ENCODE measurements around the gene SLC26A1.
"Not testable (repeated sequence)": the region's sequence is repeated elsewhere in the genome, so short reads cannot be mapped to it uniquely, and the experiment has no call there.

The SLC26A1 gene

DNA sequence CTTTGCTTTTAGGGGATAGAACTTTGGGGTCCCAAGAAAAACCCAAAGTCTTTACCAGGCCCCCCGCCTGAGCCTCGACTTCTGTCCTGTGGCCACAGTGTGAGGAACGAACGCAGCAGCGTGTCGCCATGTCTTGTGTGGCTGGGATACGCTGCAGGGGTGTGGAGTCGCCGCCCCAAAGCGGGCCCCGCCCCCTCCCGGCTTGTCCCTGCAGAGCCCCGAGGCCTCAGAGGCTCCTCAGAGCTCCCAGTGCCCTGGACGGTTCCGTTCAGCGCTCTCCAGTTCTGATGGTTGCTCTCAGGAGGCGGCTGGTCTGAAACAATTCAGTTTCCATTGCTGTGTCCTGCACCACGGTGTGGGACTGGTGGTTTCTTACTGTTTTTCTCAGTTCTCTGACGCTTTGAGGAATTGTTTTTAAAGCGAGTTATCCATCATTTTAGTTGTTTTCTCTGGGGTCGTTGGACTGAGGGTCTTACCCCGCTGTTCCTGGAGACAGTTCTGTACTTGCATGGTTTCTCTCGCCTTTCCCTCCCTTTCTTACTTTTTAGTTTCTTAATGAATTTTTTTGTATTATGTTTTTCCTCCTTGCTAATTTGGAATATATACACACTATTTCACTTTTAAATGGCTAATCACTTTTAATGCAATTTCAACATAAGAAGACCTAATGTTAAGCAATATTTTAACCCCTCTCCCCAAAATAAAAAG lies 7.9 kb downstream of the SLC26A1 start:
- DNase-seq (ENCODE audit: low read depth in 1 of 2, low spot score in 1 of 2): peak; percentile 40 to 53

DNA sequence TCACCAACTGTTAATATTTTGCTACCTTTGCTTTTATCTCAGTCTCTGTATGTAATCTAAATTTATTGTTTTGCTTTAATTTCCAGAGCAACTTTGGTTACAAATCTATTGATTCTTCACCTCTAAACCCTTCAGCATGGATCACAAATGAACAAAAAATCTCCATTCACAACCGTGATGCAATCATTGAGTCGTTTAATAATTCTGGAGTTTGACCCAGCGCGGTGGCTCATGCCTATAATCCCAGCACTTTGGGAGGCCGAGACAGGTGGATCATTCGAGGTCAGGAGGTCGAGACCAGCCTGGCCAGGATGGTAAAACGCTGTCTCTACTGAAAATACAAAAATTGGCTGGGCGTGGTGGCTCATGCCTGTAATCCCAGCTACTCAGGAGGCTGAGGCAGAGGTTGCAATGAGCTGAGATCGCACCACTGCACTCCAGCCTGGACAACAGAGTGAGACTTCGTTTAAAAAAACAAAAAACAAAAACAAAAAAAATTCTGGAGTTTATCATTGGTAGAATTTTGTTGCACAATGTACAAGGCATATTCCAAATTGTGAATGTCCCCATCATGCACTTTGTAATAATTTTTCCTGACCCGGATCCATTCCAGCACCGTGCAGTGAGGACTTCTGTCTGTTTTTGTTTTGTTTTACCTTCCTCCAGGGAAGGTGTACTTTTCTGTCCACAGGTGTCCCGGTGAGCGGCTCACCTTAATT lies 8.7 kb downstream of the SLC26A1 start:
- DNase-seq (ENCODE audit: low read depth in 1 of 2, low spot score in 1 of 2): no peak

DNA sequence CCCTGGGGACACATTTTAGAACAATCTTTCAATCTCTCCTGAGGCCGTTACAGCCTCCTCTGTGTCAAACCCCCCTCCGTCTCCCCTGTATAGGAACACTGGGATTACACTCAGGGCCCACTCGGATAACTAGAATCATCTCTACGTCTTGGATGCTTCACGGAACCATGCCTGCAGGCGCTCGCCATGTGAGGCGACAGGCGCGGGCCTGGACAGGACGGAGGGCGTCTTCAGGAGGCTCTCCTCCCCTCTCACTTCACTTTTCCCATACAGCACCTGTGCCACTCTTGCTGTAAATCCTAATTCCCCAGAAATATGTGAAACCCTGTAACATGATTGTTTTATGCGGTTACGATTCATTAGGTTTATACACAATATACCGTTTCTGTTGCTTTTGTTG lies 10.4 kb downstream of the SLC26A1 start:
- no peak for DNase-seq (ENCODE audit: low read depth in 1 of 2, low spot score in 1 of 2)

DNA sequence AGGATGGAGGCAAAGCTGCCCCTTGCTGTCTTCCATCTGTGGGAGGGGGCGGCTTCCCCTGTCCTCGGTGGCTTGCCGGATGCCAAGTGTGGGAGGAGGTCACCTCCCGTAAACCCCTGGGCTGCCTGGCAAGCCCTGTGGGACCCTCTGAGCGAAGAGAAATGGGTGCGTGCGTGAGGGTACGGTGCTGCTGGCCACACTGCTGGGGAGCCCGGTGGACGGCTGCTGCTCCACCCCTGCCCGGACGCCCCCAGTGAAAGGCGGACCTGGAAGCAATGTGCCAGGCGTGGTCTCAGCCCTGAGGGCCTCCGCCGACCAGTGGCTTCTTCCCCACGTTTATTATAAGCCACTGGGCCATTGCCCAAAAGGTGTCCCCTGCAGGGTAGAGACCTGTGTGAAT lies 10.9 kb downstream of the SLC26A1 start:
- DNase-seq (ENCODE audit: low read depth in 1 of 2, low spot score in 1 of 2): no peak

DNA sequence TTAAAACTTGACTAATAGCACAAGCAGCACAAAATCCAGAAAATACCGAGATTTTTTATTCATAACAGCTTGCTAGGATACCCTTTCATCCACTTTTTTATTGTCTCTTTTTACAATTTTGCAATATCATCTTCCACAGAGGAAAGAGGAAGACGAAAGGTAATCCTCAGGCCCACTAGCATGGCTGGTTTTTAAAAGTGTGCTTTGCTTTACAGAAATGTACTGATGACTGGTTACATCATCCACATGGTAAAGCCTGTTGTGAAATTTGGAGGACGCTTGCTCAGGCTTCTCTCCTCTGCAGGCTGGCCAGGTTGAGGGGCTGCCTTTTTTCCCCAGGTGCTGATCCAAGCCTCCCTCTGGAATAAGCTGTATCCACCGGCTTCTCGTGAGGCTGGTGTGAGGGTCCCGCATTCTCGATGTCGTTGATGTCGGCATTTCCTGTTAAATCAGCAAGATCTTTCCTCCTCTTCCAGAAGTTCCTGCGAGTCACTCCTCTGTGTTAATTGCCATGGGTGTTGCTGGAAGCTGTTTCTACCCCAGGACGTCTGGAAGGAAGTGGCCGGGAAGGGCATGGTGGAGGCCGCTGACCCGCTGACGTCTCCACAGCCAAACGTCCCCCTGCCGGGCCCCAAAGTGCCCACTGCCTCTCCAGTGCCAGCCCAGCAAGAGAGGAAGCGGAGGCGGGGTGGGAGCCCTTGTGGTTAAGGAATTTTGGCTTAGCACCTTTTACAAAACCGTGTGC lies 14.1 kb downstream of the SLC26A1 start:
- no peak for DNase-seq (ENCODE audit: low read depth in 1 of 2, low spot score in 1 of 2)

DNA sequence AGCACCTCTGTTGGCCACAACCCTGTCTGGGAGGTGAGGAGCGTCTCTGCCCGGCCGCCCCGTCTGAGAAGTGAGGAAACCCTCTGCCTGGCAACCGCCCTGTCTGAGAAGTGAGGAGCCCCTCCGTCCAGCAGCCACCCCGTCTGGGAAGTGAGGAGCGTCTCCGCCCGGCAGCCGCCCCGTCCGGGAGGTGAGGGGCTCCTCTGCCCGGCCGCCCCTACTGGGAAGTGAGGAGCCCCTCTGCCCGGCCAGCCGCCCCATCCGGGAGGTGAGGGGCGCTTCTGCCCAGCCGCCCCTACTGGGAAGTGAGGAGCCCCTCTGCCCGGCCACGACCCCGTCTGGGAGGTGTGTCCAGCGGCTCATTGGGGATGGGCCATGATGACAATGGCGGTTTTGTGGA lies 17.2 kb downstream of the SLC26A1 start:
- DNase-seq (ENCODE audit: low read depth in 1 of 2, low spot score in 1 of 2): not testable (repeated sequence)

DNA sequence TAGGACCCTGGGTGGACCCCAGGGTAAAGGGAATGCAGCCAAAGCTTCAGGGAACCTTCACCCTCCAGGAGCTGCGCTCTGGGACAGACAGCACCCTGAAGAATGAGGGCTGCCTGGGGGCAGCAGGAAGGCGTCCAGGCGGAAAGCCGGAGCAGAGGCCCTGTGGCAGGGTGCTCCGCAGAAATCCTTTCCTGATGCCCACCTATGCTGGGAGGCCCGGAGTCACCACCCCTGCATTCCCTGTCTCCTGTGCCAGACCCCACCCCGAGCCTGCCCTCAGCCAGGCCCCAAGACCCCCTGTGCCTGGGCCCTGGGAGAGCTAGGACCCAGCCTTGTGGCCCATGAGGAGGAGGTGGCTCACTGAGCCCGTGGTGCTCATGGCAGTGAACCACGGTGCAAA lies 18.5 kb downstream of the SLC26A1 start:
- DNase-seq (ENCODE audit: low read depth in 1 of 2, low spot score in 1 of 2): no peak

DNA sequence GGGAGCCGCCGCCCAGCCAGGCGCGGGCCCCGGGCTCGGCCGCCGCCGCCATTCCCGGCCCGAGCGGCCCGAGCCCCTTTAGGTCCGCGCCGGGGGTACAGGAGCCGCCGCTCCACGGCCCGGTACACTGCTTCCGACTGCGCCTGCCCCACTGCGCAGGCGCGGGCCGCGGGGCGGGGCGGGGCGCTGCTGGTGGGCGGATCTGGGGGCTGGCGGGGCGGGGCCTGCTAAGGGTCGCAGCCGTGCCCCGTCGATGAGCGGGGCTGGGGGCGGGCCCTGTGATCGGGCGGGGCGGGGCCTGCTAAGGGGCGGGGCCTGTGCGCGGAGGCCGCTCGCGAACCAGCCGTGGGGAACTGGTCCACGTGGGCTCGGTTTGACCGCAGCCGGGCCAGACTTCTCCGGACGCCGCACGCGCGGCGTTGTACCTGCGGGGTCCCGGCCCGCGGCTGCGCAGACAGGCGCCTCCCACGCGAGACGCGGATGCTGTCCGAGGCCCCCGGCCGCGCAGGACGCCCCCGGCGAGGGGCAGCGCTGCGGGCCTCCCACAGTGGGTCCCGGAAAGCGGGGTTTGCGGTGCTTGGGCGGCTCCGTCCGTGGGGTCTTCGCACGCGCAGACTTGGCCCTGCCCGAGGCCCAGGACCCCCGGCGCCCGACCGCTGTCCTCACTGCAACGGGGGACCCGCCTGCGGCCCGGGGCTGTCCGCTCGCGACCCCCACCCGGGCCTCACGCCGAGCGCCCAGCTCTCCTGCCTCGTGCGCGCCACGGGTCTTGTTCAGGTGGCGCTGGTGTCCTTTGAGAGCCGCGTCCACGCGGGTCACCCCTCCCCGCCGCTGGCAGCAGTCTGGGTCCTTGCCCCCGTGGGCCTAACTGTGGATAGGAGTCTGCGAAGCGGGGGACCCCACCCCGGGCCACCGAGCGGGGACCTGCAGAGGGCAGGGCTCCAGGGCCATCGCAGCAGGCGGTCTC lies 19.5 kb downstream of the SLC26A1 start, which contains the start of gene DGKQ:
Gene DGKQ (minus strand): TSS at position 139 of the 967 bp plus-strand sequence. CDS start 87 bp downstream, at position 52.
- DNase-seq (ENCODE audit: low read depth in 1 of 2, low spot score in 1 of 2): peak; percentile 84

DNA sequence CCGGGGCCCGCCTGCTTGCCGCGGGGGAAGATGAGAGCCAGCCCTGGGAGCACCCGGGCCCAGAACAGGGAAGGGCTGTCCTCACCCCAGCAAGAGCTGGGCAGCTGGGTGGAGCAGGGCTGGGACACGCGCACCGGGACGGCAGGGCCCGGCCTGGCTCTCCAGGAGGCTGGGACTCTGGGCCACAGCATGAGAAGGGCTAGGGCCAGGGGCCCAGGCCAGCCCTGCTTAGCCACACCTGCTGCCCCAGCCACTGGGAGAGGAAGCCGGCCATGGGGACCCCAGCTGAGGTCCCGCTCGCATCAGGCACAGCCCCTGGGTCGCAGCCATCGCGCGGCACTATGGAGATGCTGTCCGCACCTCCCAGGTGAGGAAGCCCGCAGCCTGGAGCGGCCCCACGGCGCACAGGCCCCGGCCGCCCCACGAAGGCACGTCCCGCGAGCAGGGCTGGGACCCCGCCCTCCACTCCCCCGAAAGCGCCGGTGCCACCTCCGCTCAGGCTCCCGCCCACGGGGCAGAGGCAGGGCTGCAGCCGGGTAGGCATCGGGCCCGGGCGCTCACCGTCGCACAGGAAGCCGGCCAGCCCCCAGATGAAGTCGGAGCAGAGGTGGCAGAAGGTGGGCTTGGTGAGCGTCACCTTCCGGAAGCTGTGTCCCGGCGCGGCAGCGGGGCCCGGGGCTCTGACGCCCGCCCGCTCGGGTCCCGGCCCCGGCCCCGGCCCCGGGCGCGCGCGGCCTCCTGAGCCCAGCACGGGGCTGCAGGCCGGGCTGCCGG lies 20.4 kb downstream of the SLC26A1 start:
- peak; percentile 22 to 45 for DNase-seq (ENCODE audit: low read depth in 1 of 2, low spot score in 1 of 2)

DNA sequence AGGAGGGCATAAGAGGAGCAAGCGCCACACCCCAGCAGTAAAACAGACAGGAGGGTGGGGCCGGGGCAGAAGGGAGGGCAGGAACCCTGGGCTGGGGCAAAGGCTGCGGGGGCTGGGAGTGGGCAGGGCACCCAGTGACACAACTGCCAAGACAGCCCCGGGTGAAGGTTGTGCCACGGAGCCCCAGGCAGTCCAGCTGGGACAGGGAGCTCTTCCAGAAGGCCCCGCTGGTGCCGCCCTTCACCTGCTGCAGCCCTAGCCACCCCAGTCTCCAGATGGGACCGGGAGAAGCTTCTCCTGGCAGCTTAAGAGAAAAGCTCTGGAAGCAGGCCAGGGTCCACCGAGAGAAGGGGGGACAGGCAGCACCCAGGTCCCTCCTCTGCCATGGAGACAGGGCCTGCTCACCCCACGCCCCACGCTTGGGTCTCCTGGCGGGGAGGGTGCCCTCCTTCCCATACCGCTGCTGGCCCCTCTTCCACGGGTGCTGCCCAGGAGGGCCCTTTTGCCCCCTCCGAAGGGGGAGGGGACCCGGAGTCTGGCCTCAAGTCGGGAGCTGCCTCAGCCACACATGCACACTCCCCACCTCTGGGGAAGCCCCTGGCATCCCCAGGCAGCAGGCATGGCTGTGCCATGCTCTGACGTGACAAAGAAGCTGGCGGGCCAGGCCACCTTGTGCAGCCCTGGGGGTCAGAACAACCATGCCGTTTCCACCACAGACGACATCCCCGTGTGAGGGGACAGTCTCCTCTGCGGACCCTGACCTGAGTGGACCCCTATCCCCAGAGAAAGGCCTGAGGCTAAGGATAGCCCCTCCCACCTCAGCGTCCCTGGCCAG lies 21.3 kb downstream of the SLC26A1 start:
- no peak for DNase-seq (ENCODE audit: low read depth in 1 of 2, low spot score in 1 of 2)

DNA sequence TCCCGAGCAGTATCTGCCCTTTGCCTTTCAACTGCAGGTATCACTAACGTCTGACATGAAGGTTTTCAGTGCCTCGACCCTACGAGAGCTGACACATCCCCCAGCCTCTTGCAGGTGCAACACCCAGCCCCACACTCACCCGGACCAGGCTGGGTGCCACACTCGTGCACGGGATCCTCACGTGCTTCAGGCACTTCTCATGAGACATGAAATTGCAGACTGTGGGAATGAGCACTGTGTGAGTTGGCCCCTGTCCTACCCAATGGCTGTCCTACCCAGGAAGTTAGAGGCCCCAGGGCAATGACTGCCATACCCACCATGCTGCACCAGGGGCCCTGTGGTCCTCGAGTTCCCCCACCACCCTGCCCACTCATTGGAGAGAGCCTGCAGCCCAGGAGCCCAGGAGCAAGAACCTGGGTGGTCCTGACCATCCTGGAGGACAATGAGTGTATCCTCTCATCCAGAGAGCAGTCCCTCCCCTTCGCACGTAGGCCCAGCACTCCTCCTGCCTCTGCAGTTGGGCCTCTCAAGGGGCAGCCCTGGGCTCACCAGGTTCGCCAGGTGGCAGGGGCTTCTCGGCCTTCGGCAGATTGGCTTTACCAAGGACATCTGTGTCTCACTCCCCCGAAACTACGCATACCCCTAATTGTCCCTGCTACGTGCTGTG lies 22.2 kb downstream of the SLC26A1 start:
- no peak for DNase-seq (ENCODE audit: low read depth in 1 of 2, low spot score in 1 of 2)

DNA sequence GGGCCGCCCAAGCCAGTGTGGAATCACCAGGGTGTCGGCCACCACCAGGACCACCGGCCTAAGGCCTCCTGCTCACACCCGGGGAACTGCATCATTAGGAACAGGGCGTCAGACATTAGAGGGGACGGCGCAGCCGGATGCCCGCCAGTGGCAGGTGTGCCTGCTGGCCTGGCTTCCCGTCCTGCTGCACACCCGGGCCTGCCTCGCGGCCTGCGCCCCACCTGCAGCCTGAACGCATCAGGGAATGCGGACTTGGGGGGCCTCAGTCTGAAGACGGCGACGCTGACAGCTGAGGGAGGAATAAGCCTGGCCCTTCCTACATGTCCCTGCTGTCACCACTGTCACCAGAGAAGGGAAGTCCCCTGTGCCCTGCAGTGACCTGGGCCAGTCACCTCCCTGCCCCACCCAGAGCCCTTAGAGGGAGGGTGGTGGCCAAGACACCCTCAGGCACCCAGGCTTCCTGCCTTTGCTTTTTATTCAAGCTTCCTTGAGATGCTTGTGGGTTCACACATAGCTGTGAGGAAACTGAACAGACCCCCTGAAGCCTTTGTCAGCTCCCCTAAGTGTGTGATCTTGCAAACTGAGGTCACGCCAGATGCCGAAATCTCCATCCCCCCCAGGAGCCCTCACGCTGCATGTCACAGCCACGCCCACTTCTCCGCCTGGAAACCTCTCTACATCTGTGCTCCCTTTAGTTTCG lies 23.0 kb downstream of the SLC26A1 start:
- DNase-seq (ENCODE audit: low read depth in 1 of 2, low spot score in 1 of 2): no peak

DNA sequence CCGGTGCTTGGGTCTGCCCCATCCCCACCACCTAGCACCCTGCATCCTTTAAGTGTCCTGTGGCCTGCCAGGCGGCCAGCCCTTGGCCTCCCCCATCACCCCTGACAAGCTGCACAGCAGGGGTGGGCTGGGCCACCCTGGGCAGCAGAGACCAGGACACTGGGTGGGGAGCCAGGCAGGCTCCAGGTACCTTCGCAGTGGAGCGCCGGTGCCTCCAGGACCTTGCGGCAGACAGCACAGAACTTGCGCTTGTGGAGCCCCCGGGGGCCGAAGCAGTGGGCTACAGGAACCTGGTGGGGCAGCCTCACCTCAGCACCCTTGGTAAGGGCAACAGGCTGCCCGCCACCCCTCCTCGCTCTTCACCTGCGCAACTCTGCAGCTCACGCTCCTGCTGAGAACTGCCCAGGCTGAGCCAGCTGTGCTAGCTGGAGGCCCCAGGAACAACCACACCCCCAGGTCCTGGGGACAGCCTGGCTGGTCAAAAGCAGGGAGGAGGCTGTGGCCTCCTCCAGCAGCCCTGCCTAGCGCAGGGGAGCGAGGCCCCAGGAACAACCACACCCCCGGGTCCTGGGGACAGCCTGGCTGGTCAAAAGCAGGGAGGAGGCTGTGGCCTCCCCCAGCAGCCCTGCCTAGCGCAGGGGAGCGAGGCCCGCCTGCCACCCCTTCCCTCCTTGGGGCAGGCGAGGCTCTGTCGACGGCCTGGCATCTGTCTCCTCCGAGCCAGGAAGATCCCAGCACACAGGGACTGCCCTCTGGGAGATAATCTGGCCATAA lies 24.4 kb downstream of the SLC26A1 start:
- DNase-seq (ENCODE audit: low read depth in 1 of 2, low spot score in 1 of 2): no peak

DNA sequence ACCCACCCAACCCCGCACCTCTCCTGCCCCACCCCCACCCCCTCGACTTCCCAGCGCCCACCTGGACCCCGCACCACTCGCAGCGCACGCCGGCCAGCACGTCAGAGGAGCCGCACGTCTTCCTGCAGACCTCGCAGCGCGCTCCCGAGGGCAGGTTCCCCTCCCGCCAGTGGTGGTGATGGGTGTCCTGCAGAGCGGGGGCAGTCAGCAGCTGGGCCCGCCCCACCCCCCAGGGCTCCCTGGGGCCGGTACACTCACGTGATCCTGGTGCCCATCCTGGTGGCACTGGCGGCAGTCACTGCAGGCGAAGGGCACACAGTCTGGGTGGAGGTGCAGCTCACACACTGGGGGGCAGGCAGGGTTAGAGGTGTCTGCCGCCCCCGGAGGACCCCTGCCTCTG lies 25.0 kb downstream of the SLC26A1 start:
- DNase-seq (ENCODE audit: low read depth in 1 of 2, low spot score in 1 of 2): no peak

DNA sequence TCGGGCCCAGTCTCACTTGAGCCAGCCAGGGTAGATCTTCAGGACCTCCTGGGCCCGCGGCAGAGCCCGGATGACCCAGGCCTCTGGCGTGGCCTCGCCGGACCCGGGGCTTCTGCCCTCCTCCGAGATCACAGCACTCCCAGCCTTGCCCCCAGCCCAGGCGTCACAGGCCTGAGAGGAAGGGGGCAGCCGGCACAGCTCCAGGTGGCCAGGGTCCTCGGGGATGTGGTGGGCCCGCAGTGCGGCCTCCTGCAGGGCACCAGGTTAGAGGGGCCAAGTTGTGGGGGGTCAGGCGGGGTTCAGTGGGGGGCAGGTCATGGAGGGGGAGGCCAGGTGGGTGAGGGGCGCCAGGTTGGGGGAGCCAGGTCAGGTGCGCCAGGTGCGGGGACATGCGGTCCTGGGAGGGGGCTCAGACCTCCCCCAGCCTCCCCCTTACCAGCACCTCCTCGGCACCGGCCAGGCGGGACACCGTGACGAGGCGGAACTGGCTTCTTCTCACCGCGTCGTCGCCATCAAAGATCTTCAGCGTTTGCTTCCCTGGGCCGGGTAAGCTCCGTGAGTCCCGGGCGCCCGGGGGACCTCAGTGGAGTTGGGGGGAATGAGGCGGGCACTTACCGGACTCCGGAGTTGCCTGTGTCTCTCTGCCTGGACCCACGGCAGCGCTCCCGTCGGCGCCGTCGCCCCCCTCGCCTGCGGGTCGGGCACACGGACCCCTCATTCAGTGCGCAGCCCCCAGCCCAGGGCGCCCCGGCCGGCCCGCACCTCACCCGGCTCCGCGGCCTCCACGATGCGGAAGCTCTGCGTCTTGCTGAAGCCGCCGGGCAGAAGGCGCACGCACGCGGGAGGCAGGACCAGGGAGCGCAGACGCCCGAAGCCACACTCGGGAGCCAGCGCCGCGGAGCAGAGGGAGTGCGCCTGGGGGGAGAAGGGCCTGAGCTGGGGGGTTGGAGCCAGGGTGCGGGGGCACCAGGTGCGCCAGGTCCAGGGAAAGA lies 25.8 kb downstream of the SLC26A1 start:
- DNase-seq (ENCODE audit: low read depth in 1 of 2, low spot score in 1 of 2): no peak

Measured in activated CD4-positive, alpha-beta T cell treated with anti-CD3 and anti-CD28 coated beads, Interleukin-2, amount 50 U/mL, for 24 hours (primary cell).